ENCODE data around the gene PGGHG.

The PGGHG gene

GRCh38 chr11:288478-289397, at the start of gene PGGHG:
TSS of gene PGGHG (plus strand) at chr11:289126. CDS start at chr11:289817, 691 bp downstream.
- intact Hi-C loops (cut with micrococcal nuclease), result no loop called here
- peaks cover 68% of the 10 kb centered on the region for H3K27me3 Mint-ChIP-seq
- H3K27ac Mint-ChIP-seq, result peak within 1 kb of the TSS; percentile 49
- no peaks in the 10 kb centered on the region for H3K36me3 Mint-ChIP-seq (ENCODE audit: low read depth)
- peak within 1 kb of the TSS; percentile 69 for H3K4me3 Mint-ChIP-seq
- no peaks in the 10 kb centered on the region for H3K9me3 Mint-ChIP-seq
- peaks cover 21% of the 10 kb centered on the region for H3K4me1 Mint-ChIP-seq (ENCODE audit: low read depth)

- H3K27me3 Mint-ChIP-seq, result no peaks in the 10 kb centered on the region
- peaks cover 23% of the 10 kb centered on the region for H3K4me1 Mint-ChIP-seq (ENCODE audit: low read depth)
- intact Hi-C loops (cut with micrococcal nuclease), result no loop called here
- H3K9me3 Mint-ChIP-seq, result no peaks in the 10 kb centered on the region
- H3K36me3 Mint-ChIP-seq (ENCODE audit: low read depth), result peaks cover 77% of the 10 kb centered on the region
- H3K4me3 Mint-ChIP-seq, result no peak overlapping the region
- no peak overlapping the region for H3K27ac Mint-ChIP-seq
Observed at GRCh38 chr11:240315-240714, 48.6 kb upstream of the PGGHG start.

GRCh38 chr11:241634-242033, 47.3 kb upstream of the PGGHG start:
- Mint-ChIP-seq H3K9me3 (no peaks in the 10 kb centered on the region), H3K36me3 (ENCODE audit: low read depth) (peaks cover 89% of the 10 kb centered on the region), H3K27ac (no peak overlapping the region), H3K4me3 (no peak overlapping the region), H3K4me1 (ENCODE audit: low read depth) (peaks cover 17% of the 10 kb centered on the region), H3K27me3 (no peaks in the 10 kb centered on the region)
- intact Hi-C loops (cut with micrococcal nuclease), result no loop called here

GRCh38 chr11:244376-244775, 44.5 kb upstream of the PGGHG start:
- H3K27me3 Mint-ChIP-seq, result no peaks in the 10 kb centered on the region
- H3K36me3 Mint-ChIP-seq (ENCODE audit: low read depth), result peaks cover 99% of the 10 kb centered on the region
- H3K4me3 Mint-ChIP-seq, result no peak overlapping the region
- H3K4me1 Mint-ChIP-seq (ENCODE audit: low read depth), result peaks cover 17% of the 10 kb centered on the region
- H3K9me3 Mint-ChIP-seq, result no peaks in the 10 kb centered on the region
- intact Hi-C loops (cut with micrococcal nuclease), result no loop called here
- H3K27ac Mint-ChIP-seq, result no peak overlapping the region

GRCh38 chr11:249062-249461, 39.9 kb upstream of the PGGHG start:
- Mint-ChIP-seq H3K9me3 (no peaks in the 10 kb centered on the region), H3K36me3 (ENCODE audit: low read depth) (peaks cover 95% of the 10 kb centered on the region), H3K27me3 (no peaks in the 10 kb centered on the region), H3K4me3 (no peak overlapping the region), H3K27ac (no peak overlapping the region), H3K4me1 (ENCODE audit: low read depth) (peaks cover 9% of the 10 kb centered on the region)
- intact Hi-C loops (cut with micrococcal nuclease), result no loop called here

- H3K27ac Mint-ChIP-seq, result no peak overlapping the region
- H3K27me3 Mint-ChIP-seq, result no peaks in the 10 kb centered on the region
- H3K4me3 Mint-ChIP-seq, result no peak overlapping the region
- intact Hi-C loops (cut with micrococcal nuclease), result loop anchor here (5.0 to 10.0 kb wide), 2 partner anchors 55 to 107 kb away; partner anchors contain the start of gene IFITM2
- peaks cover 86% of the 10 kb centered on the region for H3K36me3 Mint-ChIP-seq (ENCODE audit: low read depth)
- H3K9me3 Mint-ChIP-seq, result no peaks in the 10 kb centered on the region
- peaks cover 9% of the 10 kb centered on the region for H3K4me1 Mint-ChIP-seq (ENCODE audit: low read depth)
Observed at GRCh38 chr11:250274-250673, 38.7 kb upstream of the PGGHG start.

- no peak overlapping the region for H3K4me3 Mint-ChIP-seq
- H3K4me1 Mint-ChIP-seq (ENCODE audit: low read depth), result peaks cover 9% of the 10 kb centered on the region
- intact Hi-C loops (cut with micrococcal nuclease), result loop anchor here (5.0 to 10.0 kb wide), 2 partner anchors 54 to 106 kb away; partner anchors contain the start of gene IFITM2
- H3K9me3 Mint-ChIP-seq, result no peaks in the 10 kb centered on the region
- peaks cover 1% of the 10 kb centered on the region for H3K27me3 Mint-ChIP-seq
- H3K36me3 Mint-ChIP-seq (ENCODE audit: low read depth), result peaks cover 80% of the 10 kb centered on the region
- no peak overlapping the region for H3K27ac Mint-ChIP-seq
Observed at GRCh38 chr11:250740-251299, 38.1 kb upstream of the PGGHG start.

GRCh38 chr11:251550-251949, 37.4 kb upstream of the PGGHG start:
- H3K27ac Mint-ChIP-seq, result no peak overlapping the region
- H3K9me3 Mint-ChIP-seq, result no peaks in the 10 kb centered on the region
- H3K27me3 Mint-ChIP-seq, result peaks cover 3% of the 10 kb centered on the region
- H3K4me3 Mint-ChIP-seq, result no peak overlapping the region
- H3K4me1 Mint-ChIP-seq (ENCODE audit: low read depth), result peaks cover 9% of the 10 kb centered on the region
- intact Hi-C loops (cut with micrococcal nuclease), result loop anchor here (5.0 to 10.0 kb wide), 2 partner anchors 53 to 106 kb away; partner anchors contain the start of gene IFITM2
- H3K36me3 Mint-ChIP-seq (ENCODE audit: low read depth), result peaks cover 73% of the 10 kb centered on the region

- Mint-ChIP-seq H3K36me3 (ENCODE audit: low read depth) (peaks cover 62% of the 10 kb centered on the region), H3K4me1 (ENCODE audit: low read depth) (peaks cover 15% of the 10 kb centered on the region), H3K9me3 (no peaks in the 10 kb centered on the region), H3K27ac (no peak overlapping the region), H3K27me3 (peaks cover 3% of the 10 kb centered on the region), H3K4me3 (no peak overlapping the region)
- intact Hi-C loops (cut with micrococcal nuclease), result loop anchor here (5.0 to 10.0 kb wide), 2 partner anchors 52 to 105 kb away; partner anchors contain the start of gene IFITM2
Observed at GRCh38 chr11:252666-253065, 36.3 kb upstream of the PGGHG start.

- H3K9me3 Mint-ChIP-seq, result no peaks in the 10 kb centered on the region
- intact Hi-C loops (cut with micrococcal nuclease), result loop anchor here (5.0 to 10.0 kb wide), 2 partner anchors 51 to 104 kb away; partner anchors contain the start of gene IFITM2
- H3K4me3 Mint-ChIP-seq, result no peak overlapping the region
Observed at GRCh38 chr11:253160-253885, 35.6 kb upstream of the PGGHG start.

GRCh38 chr11:253886-254270, 35.0 kb upstream of the PGGHG start:
- no peaks in the 10 kb centered on the region for H3K9me3 Mint-ChIP-seq
- no peak overlapping the region for H3K27ac Mint-ChIP-seq
- intact Hi-C loops (cut with micrococcal nuclease), result loop anchor here (5.0 to 10.0 kb wide), 2 partner anchors 51 to 103 kb away; partner anchors contain the start of gene IFITM2
- H3K27me3 Mint-ChIP-seq, result peaks cover 8% of the 10 kb centered on the region
- H3K4me3 Mint-ChIP-seq, result no peak overlapping the region
- peaks cover 12% of the 10 kb centered on the region for H3K4me1 Mint-ChIP-seq (ENCODE audit: low read depth)
- H3K36me3 Mint-ChIP-seq (ENCODE audit: low read depth), result peaks cover 50% of the 10 kb centered on the region

More at GRCh38 chr11:253160-253885, 35.6 kb upstream of the PGGHG start:
- Mint-ChIP-seq H3K4me1 (ENCODE audit: low read depth) (peaks cover 15% of the 10 kb centered on the region), H3K27me3 (peaks cover 7% of the 10 kb centered on the region), H3K27ac (no peak overlapping the region), H3K36me3 (ENCODE audit: low read depth) (peaks cover 55% of the 10 kb centered on the region)

GRCh38 chr11:255176-255575, 33.8 kb upstream of the PGGHG start:
- Mint-ChIP-seq H3K27me3 (peaks cover 21% of the 10 kb centered on the region), H3K36me3 (ENCODE audit: low read depth) (peaks cover 39% of the 10 kb centered on the region), H3K4me3 (no peak overlapping the region), H3K27ac (no peak overlapping the region), H3K4me1 (ENCODE audit: low read depth) (peaks cover 6% of the 10 kb centered on the region), H3K9me3 (no peaks in the 10 kb centered on the region)
- intact Hi-C loops (cut with micrococcal nuclease), result loop anchor here (10.0 kb wide), 1 partner anchor 50 kb away; the partner anchor contains the start of gene IFITM2

- Mint-ChIP-seq H3K4me3 (no peak overlapping the region), H3K4me1 (ENCODE audit: low read depth) (peaks cover 6% of the 10 kb centered on the region), H3K27me3 (peaks cover 21% of the 10 kb centered on the region), H3K9me3 (no peaks in the 10 kb centered on the region), H3K27ac (no peak overlapping the region), H3K36me3 (ENCODE audit: low read depth) (peaks cover 34% of the 10 kb centered on the region)
- intact Hi-C loops (cut with micrococcal nuclease), result loop anchor here (10.0 kb wide), 1 partner anchor 49 kb away; the partner anchor contains the start of gene IFITM2
Observed at GRCh38 chr11:255816-256215, 33.1 kb upstream of the PGGHG start.
